ENCODE results near the gene STMN3.
"Not testable (repeated sequence)": the region's sequence is repeated elsewhere in the genome, so short reads cannot be mapped to it uniquely, and the experiment has no call there.

STMN3 gene

DNA sequence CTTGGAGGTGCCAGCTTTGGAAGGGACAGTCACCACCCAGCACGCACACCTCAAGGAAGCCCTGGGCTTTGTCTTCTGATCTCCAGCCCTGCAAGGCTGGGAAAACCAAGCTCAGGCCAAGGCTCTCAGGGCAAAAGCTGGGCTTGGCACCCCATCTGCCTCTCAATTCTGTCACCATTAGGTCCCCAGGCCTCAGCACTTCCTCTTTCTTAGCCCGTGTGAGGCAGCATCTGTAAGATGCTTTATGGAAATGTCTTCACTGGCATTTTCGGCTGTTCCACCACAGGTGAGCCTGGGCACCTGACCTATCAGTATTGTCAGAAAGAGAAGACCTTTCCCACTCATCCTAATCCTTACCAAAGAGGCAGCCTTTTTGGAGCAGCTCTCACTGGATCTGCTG, 50.9 kb downstream of the STMN3 start:
- DNase-seq = no peak

DNA sequence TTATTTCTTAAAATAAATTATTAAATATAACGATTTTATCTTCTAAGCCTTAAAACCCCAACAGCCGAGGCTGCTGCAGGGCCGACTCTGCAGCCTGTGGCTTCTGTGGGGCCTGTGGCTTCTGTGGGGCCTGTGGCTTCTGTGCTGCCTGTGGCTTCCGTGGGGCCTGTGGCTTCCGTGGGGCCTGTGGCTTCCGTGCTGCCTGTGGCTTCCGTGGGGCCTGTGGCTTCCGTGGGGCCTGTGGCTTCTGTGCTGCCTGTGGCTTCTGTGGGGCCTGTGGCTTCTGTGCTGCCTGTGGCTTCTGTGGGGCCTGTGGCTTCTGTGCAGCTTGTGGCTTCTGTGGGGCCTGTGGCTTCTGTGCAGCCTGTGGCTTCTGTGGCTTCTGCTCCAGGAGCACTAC, 51.5 kb downstream of the STMN3 start:
- DNase-seq = not testable (repeated sequence)

DNA sequence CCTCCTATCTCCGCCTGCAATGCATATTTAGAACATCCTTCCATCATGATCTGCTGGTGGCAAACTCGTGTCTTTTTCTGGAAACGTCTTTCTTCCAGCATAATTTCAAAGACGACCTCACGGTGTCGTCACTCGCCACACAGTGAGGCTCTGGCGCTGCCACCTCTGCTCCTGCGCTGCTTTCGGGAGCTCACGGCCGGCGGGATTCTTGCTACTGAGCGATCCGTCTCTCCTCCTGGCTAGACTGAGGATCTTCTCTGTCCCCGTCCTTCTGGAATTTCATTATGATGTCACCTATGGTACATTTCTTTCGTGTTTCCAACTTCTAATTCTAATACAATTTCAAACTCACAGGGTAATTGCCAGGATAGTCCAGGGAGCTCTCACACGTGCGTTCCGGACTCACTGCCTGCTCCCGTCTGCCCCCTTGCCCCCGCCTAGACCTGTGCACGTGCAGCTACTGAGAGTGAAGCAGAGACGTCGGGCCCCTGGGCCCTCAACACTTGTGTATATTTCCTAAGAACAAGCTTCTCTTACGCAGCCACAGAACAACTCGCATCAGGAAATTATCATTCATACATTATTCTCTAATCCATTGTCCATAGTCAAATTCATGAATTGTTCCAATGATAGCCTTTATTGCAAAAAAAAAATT, 53.7 kb downstream of the STMN3 start:
- DNase-seq = no peak

DNA sequence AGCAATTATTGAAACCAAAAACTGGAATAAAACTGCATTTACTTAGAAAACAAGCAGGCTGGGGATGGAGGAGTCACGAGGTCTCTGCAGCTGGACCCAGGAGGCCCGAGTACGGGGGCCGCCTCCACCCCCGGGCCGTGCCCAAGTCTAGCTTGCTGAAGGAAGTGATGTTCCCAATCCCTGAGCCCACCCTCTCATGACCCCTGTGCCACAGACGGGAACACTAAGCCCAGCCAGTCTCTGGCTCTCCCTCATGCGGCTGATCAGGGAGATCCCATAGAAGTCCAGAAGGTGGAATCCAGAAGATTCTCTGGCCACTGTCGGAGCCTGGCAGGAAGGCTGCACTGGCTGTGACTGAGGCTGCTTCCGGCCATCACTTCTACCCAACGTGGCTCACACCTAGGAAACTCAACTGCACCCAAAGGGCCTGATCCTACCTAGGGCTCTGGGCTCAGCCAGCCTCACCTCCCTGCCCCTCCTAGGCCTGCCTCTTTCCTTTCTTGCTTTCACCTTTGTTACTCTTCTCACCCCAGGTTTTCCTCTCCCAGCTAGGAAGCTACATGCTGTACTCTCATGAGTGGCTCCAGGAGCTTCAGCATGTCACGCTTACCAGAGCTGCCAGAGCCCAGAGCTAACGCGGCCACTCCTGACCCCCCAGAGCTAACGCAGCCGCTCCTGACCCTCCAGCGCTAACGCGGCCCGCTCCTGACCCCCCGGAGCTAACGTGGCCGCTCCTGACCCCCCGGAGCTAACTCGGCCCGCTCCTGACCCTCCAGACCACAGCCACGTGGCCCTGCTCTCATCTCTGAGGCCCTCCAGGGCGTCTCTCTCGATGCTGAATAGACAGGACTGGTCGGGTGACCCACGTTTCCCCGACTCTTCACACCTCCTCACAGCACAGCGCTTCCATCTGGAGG, 54.5 kb downstream of the STMN3 start:
- DNase-seq = no peak

- no peak for DNase-seq
Observed at GRCh38 chr20:63597651-63598478, 55.4 kb downstream of the STMN3 start.

GRCh38 chr20:63596423-63596822, 56.8 kb downstream of the STMN3 start:
- no peak for DNase-seq

GRCh38 chr20:63595416-63596127, 57.7 kb downstream of the STMN3 start:
- DNase-seq = no peak

- DNase-seq = no peak
Observed at GRCh38 chr20:63594043-63594561, 59.1 kb downstream of the STMN3 start.

- DNase-seq = no peak
Observed at GRCh38 chr20:63592661-63593060, 60.6 kb downstream of the STMN3 start.

DNA sequence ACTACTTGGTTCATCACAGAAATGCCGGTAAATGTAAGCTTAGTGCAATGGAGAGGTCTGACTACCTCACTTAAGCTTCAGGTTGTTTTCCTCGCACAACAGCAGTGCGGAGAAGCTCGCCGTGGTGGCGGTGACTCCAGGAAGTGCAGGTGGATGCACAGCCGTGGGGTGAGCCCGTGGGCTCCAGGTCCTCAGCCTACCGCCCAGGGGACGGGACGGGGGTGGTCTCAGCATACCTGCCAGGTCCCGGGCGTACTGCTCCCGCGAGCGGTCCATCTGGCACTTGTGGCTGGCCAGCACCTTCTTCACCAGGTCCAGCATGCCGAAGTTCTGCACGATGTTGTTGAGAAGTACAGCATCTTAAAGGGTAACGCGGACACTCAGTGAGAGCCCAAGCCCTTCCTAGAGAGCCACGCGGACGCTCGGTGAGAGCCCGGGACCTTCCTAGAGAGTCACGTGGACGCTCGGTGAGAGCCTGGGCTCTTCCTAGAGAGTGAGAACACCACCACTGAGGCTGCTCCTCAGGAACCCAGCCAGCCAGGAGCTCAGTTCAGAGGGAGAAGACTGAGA, 61.4 kb downstream of the STMN3 start:
- no peak for DNase-seq

- no peak for DNase-seq
Observed at GRCh38 chr20:63591147-63591533, 62.1 kb downstream of the STMN3 start.

GRCh38 chr20:63590218-63591146, 62.7 kb downstream of the STMN3 start:
- no peak for DNase-seq

Data from KG1 (cell line).